ENCODE measurements around the gene THYN1.

THYN1 gene

GRCh38 chr11:134254433-134255183 lies 1.5 kb upstream of the THYN1 start:
- peaks cover 18% of the 10 kb centered on the region for H3K4me1 ChIP-seq (ENCODE audit: insufficient read depth, low read length, severe bottlenecking)
- peak overlapping the region; percentile 85 for H3K4me2 ChIP-seq (ENCODE audit: low read length)
- H3K9ac ChIP-seq (ENCODE audit: low read length) = peak overlapping the region; percentile 71
- H3K27me3 ChIP-seq (ENCODE audit: insufficient read depth, low read length) = no peaks in the 10 kb centered on the region
- no peaks in the 10 kb centered on the region for H3F3A ChIP-seq (ENCODE audit: insufficient read depth, low read length)
- peak overlapping the region; percentile 71 for H3K4me3 ChIP-seq (ENCODE audit: low read depth, low read length, poor library complexity, severe bottlenecking)
- H3K9me3 ChIP-seq (ENCODE audit: low read length) = no peaks in the 10 kb centered on the region
- H3K36me3 ChIP-seq (ENCODE audit: insufficient read depth, low read length) = peaks cover 20% of the 10 kb centered on the region
- no peak for TF ChIP-seq CTCF (IDR thresholded peaks at IDR 0.05; ENCODE audit: low read length)
- TF ChIP-seq EZH2 (IDR thresholded peaks at IDR 0.05; ENCODE audit: borderline replicate concordance, low read length) = no peak
- no peaks in the 10 kb centered on the region for H4K20me1 ChIP-seq (ENCODE audit: insufficient read depth, low read length)
- no peak overlapping the region for H2AFZ ChIP-seq (ENCODE audit: low read length)
- no peaks in the 10 kb centered on the region for H3K9me2 ChIP-seq (ENCODE audit: low read depth, low read length)
- no peak overlapping the region for H3K27ac ChIP-seq (ENCODE audit: low read depth, low read length, poor library complexity, severe bottlenecking)
- H3K79me2 ChIP-seq (ENCODE audit: insufficient read depth, low read length) = no peaks in the 10 kb centered on the region

- H3K9me2 ChIP-seq (ENCODE audit: low read depth, low read length) = no peaks in the 10 kb centered on the region
- no peak for TF ChIP-seq CTCF (IDR thresholded peaks at IDR 0.05; ENCODE audit: low read length)
- no peak for TF ChIP-seq EZH2 (IDR thresholded peaks at IDR 0.05; ENCODE audit: borderline replicate concordance, low read length)
- H3K4me3 ChIP-seq (ENCODE audit: low read depth, low read length, poor library complexity, severe bottlenecking) = peak overlapping the region; percentile 71
- H3K9me3 ChIP-seq (ENCODE audit: low read length) = no peaks in the 10 kb centered on the region
- H3F3A ChIP-seq (ENCODE audit: insufficient read depth, low read length) = no peaks in the 10 kb centered on the region
- H3K4me1 ChIP-seq (ENCODE audit: insufficient read depth, low read length, severe bottlenecking) = peaks cover 18% of the 10 kb centered on the region
- peaks cover 24% of the 10 kb centered on the region for H3K36me3 ChIP-seq (ENCODE audit: insufficient read depth, low read length)
- H3K27me3 ChIP-seq (ENCODE audit: insufficient read depth, low read length) = no peaks in the 10 kb centered on the region
- no peak overlapping the region for H3K27ac ChIP-seq (ENCODE audit: low read depth, low read length, poor library complexity, severe bottlenecking)
- no peaks in the 10 kb centered on the region for H4K20me1 ChIP-seq (ENCODE audit: insufficient read depth, low read length)
- H3K79me2 ChIP-seq (ENCODE audit: insufficient read depth, low read length) = no peaks in the 10 kb centered on the region
- peak overlapping the region; percentile 48; the same call in 1 of the 2 replicates for H2AFZ ChIP-seq (ENCODE audit: low read length)
- peak overlapping the region; percentile 80 for H3K4me2 ChIP-seq (ENCODE audit: low read length)
- H3K9ac ChIP-seq (ENCODE audit: low read length) = peak overlapping the region; percentile 64
These were observed 585 bp downstream of the THYN1 start for GRCh38 chr11:134252346-134253187.

GRCh38 chr11:134250675-134251074 lies 2.5 kb downstream of the THYN1 start:
- H3K27ac ChIP-seq (ENCODE audit: low read depth, low read length, poor library complexity, severe bottlenecking) = no peak overlapping the region
- H3K27me3 ChIP-seq (ENCODE audit: insufficient read depth, low read length) = no peaks in the 10 kb centered on the region
- H3K4me3 ChIP-seq (ENCODE audit: low read depth, low read length, poor library complexity, severe bottlenecking) = no peak overlapping the region
- no peaks in the 10 kb centered on the region for H3K9me2 ChIP-seq (ENCODE audit: low read depth, low read length)
- no peak overlapping the region for H3K4me2 ChIP-seq (ENCODE audit: low read length)
- H2AFZ ChIP-seq (ENCODE audit: low read length) = no peak overlapping the region
- no peaks in the 10 kb centered on the region for H4K20me1 ChIP-seq (ENCODE audit: insufficient read depth, low read length)
- no peak overlapping the region for H3K9ac ChIP-seq (ENCODE audit: low read length)
- H3F3A ChIP-seq (ENCODE audit: insufficient read depth, low read length) = no peaks in the 10 kb centered on the region
- no peaks in the 10 kb centered on the region for H3K9me3 ChIP-seq (ENCODE audit: low read length)
- H3K36me3 ChIP-seq (ENCODE audit: insufficient read depth, low read length) = peaks cover 27% of the 10 kb centered on the region
- TF ChIP-seq CTCF (IDR thresholded peaks at IDR 0.05; ENCODE audit: low read length) (no peak), EZH2 (IDR thresholded peaks at IDR 0.05; ENCODE audit: borderline replicate concordance, low read length) (no peak)
- peaks cover 18% of the 10 kb centered on the region for H3K4me1 ChIP-seq (ENCODE audit: insufficient read depth, low read length, severe bottlenecking)
- no peaks in the 10 kb centered on the region for H3K79me2 ChIP-seq (ENCODE audit: insufficient read depth, low read length)
